LNCAP (cell line): ENCODE data around the gene LRRN2.

Experiments used
- CTCF ChIP-seq: fragments of 450-650 bp; IDR thresholded peaks from 2 replicates; pipeline ENCODE4 v1.5.1; 2017; ENCODE audit warnings: mild to moderate bottlenecking

Gene LRRN2

GRCh38 chr1:204663644-204664383 lies 21.7 kb downstream of the LRRN2 start:
- TF ChIP-seq CTCF = no peak

GRCh38 chr1:204662530-204662929 lies 23.0 kb downstream of the LRRN2 start:
- no peak for TF ChIP-seq CTCF

- TF ChIP-seq CTCF = no peak
Measured at GRCh38 chr1:204660509-204660908, 25.0 kb downstream of the LRRN2 start.

GRCh38 chr1:204659056-204659455 lies 26.5 kb downstream of the LRRN2 start:
- TF ChIP-seq CTCF = no peak

- TF ChIP-seq CTCF = no peak
Measured at GRCh38 chr1:204658295-204658694, 27.2 kb downstream of the LRRN2 start.

GRCh38 chr1:204653590-204654340 lies 31.8 kb downstream of the LRRN2 start:
- TF ChIP-seq CTCF = no peak

- no peak for TF ChIP-seq CTCF
Measured at GRCh38 chr1:204652497-204652896, 33.0 kb downstream of the LRRN2 start.
